NCI-H446 (cell line): ENCODE results near the gene RERE.

Source experiments
- DNase-seq, 2 experiments: peaks; one replicate each; lab custom pipeline; 2025; lab: John Stamatoyannopoulos, UW

RERE gene

GRCh38 chr1:8349473-8349865 is 468.0 kb downstream of the RERE start:
- DNase-seq: no peak

GRCh38 chr1:8348777-8349472 is 468.5 kb downstream of the RERE start:
- peak; percentile 24 to 77 for DNase-seq

DNA sequence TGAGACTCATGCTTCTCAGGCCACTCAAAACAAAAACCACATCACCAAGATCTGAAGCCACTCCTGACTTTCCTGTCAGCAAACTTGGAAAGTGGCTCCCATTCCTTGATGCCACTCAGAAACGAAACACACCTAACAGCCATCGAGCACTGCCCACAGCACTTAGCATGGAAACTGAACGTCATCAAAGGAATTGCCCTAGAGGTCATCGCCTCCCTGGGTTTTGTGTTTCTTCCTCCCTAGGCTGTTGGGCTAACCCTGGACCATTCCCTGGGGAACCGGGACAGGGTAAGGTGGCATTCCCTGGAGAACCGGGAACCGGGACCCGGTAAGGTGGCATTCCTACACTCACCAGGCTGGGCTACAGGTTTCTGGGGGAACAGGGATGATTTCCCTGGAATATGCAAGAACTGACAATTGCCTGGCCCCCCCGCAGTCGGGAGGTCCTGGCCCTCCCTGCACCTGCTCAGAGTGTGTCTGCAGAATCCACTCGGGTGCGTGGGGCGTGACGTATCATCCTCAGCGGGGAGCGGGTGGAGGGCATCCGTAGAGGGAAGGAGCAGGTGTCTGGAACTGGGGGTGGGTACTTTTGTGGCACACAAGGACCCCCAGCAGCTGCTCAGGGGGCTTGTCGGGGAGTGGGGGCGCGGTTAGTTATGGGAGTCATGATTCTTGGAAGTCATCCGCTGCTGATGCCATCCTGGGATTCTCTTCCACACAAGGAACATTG is 469.2 kb downstream of the RERE start:
- DNase-seq: no peak

DNA sequence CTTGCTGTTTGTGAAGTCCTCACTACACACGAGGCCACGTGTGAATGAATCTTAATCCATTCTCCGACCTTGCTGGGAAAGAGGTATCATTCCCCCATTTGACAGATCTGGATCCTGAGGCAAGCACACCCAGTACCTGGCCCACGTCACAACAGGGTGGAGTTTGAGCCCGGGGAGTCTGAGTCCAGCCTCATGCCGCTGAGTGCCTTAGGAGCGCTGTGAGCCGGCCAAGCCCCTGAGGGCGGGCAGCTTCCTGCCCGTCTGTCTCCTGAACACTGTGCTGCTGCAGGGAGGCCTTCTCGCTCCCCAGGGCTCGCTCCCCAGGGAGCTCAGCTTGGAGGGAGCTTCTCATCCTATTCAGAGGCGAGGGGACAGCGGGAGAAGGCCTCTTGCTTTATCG is 469.8 kb downstream of the RERE start:
- no peak for DNase-seq

- no peak for DNase-seq
Observed at GRCh38 chr1:8345621-8346415, 471.6 kb downstream of the RERE start.

GRCh38 chr1:8344893-8345507 is 472.4 kb downstream of the RERE start:
- no peak for DNase-seq

GRCh38 chr1:8343464-8344001 is 473.9 kb downstream of the RERE start:
- no peak for DNase-seq

DNA sequence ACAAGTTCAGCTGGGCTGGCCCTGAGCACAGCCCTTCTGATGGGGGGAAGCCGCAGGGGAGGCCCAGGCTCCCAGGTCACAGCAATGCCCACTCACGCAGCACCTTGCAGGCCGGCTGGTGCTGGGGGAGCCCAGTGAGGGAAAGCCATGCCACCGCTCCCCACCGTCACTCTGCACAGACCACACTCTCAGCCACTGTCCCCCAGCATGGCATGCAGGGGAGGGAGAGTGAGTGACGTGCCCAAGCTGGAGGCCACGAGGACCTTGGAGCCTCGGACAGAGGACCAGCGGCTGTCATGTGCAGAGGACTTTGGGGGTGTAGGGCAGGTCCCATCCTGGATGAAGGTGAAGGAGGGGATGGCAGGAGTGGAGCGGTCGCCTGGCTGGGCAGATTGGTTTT is 474.4 kb downstream of the RERE start:
- no peak for DNase-seq

DNA sequence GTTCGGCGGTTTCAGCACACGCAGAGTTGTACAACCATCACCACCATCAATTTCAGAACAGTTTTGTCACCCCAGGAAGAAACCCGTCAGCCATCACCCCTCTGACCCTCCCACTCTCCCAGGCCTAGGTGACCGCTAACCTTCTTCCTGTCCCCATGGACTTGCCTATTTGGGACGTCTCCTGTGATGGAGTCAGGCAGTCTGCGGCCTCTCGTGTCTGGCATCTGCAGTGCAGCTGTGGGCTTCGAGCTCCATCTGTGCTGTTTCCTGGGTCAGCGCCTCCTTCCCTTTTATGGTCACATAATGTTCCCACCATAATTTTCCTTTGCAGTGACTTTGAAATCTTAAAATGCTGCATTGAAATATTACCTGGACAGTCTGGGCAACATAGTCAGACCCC is 475.1 kb downstream of the RERE start:
- DNase-seq: no peak

- no peak for DNase-seq
Observed at GRCh38 chr1:8340448-8340847, 477.0 kb downstream of the RERE start.

GRCh38 chr1:8339203-8339600 is 478.2 kb downstream of the RERE start:
- no peak for DNase-seq

DNA sequence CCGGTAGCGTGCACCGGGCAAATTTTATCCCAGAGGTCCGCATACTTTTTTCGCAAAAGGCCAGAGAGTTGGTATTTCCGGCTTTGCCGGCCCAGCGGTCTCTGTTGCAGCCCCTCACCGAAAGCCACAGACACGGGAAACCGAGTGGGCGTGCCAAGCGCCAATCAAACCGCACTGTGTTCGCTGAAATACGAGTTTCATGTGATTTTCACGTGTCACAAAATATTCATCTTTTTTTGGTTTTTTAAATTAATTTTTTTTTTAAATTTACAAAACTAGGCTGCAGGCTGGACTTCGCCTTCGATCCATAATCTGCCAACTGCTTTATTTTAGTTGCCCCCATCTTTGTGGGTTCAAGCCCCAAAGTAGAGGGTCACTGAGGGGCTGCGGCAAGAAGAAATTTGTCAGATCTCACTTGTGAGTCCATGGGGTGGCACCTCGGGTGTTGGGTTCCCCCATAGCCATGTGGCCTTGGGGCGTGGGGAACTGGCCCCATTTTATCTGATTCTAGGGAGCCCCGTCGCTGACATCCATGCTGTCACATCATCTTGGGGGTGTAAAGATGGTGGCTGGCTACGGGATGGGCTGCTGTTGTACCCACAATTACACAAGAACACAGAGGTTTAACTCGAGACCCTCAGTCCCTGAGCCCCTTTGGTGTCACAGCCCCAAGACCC is 478.8 kb downstream of the RERE start:
- no peak for DNase-seq

DNA sequence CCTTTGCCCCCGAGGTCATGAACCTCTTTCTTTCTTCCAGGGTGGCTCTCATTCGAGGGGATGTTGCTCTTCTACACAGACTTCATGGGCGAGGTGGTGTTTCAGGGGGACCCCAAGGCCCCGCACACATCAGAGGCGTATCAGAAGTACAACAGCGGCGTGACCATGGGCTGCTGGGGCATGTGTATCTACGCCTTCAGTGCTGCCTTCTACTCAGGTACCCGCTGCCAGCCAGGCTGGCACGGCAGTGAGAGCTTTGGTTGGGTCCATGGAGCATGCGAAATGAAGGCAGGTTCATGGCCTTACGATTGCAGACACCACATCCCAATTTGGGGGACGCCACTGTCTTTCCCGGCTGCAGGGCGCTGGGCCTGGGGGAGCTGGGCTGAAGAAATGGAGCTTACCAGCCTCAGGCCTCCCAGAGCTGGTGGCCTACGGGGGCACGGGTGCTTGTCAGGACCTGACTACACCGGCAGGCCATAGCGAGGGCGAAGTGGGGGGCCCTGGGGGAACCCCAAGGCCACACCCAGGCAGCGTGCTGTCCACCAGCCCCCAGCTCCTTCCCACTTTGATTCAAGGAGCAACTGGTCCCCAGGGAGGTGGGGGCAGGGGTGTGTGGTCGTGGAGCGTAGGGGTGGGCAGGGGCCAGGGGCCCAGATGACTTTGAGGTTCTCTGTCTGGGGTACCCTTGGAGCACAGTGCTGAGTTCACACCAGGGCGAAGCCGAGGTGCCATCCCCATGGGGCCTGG is 479.5 kb downstream of the RERE start:
- no peak for DNase-seq

DNA sequence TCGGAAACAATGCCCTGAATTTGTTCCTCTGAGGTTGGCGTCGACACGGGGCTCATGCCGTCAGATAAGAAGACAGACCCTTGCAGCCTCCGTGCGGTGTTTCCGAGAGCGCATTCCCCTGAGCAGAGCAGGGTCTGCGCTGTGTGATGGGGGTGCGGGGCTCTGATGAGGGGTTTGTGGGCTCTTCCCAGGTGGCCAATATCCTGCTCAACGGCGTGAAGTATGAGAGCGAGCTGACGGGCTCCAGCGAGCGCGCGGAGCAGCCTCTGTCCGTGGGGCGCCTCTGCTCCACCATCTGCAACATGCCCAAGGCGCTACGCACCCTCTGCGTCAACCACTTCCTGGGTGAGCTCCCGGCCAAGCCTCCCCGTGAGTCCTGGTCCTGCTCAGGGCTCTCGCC is 482.2 kb downstream of the RERE start:
- DNase-seq: no peak

GRCh38 chr1:8334106-8334851 is 483.2 kb downstream of the RERE start:
- DNase-seq: no peak

GRCh38 chr1:8333246-8333987 is 484.0 kb downstream of the RERE start:
- DNase-seq: no peak

- DNase-seq: no peak
Observed at GRCh38 chr1:8332806-8333205, 484.6 kb downstream of the RERE start.

DNA sequence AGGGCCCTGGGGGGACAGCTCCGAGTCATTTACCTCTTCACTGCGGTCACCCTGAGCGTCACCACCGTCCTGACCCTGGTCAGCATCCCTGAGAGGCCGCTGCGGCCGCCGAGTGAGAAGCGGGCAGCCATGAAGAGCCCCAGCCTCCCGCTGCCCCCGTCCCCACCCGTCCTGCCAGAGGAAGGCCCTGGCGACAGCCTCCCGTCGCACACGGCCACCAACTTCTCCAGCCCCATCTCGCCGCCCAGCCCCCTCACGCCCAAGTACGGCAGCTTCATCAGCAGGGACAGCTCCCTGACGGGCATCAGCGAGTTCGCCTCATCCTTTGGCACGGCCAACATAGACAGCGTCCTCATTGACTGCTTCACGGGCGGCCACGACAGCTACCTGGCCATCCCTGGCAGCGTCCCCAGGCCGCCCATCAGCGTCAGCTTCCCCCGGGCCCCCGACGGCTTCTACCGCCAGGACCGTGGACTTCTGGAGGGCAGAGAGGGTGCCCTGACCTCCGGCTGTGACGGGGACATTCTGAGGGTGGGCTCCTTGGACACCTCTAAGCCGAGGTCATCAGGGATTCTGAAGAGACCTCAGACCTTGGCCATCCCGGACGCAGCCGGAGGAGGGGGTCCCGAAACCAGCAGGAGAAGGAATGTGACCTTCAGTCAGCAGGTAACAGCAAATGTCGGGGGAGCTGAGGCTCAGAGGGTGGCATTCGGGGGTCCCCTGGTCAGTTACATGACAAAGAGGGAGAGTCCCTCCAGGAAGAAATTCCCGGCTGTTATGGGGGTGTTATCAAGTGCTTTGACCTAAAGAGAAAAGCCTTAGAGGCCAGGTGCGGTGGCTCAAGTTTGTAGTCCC is 486.9 kb downstream of the RERE start:
- DNase-seq: no peak

GRCh38 chr1:8329858-8330257 is 487.6 kb downstream of the RERE start:
- DNase-seq: no peak
